M059J (cell line): ENCODE results near the gene KCNA5. TPM values are rescaled to one million over a fixed set of nuclear protein-coding genes. Genes with fewer than 3 reads are reported as not detected.

Experiments
- DNase-seq: peaks from one replicate; pipeline ENCODE4 v3.0.0-alpha.2; 2012; ENCODE audit warnings: low read depth
- total RNA-seq: library from RNA; depleted of rRNA; stranded (reverse); fragments of >200 nt; shearing (Covaris generic); gene quantifications from 2 replicates; pipeline ENCODE4 v1.2.3, GENCODE V29; 2014

Gene KCNA5
- total RNA-seq, 1 experiment from 2014 or later = not detected

DNA sequence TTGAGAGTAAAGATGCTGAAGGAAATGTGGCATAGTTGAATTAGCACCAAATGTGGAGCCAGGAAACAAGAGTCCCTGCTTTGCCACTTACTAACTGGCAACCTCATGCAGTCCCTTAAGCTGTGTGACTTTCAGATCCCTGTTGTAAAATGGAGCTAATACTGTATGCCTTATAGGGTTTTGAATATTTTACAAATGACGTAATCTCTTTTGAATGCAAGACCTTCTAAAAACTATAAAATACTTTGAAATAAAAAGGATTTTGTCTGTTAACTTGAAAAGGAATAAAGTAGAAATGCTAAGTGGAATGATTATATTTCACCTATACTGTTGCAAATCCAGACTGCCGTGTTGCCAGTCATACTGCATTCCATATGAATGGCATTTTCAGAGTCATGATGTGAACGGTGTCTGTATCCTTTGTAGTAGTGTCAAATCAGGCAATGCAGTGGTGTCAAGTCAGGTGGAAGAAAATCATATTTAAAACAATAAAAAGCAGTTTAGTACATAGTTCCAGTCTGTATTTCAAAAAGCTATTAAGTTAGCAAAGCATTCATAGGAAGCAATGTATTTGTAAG, 21.3 kb downstream of the KCNA5 start:
- no peak for DNase-seq

DNA sequence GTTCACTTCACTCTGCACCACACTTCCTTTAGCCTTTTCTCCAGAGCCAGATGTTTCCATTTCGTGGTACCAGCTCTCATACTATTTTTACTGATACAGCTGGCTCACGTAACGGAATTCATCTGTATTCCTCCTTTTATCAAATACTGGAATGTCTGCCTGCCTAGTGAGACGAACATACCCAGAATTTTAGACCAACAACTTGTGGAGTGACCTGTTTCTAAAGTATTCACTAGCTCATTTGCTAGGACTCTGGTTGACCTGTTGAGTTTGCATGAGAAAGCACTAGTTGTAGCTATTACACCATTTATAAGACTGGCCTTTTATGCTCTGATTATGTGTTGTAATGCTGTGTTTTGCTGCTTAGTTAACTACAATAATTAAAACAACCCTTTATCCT, 22.6 kb downstream of the KCNA5 start:
- DNase-seq = no peak

DNA sequence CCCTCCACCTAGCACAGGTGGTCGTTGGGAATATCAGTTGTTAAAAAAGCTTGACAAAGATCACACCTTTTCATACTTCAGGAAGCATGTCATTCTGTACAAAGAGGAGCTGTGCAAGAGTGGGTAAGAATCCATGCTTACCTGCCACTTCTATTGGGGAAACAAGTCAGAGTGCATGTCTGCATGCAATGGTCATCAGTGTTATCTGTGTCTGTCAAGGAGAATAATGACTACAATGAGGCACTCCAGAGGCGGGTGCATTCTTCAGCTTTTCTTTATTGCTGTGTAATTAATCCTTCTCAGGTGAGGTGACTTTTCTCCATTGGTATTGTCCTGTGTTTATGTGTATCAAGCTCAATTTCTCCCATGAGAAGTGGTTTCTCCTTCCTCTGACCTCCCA, 24.4 kb downstream of the KCNA5 start:
- no peak for DNase-seq

DNA sequence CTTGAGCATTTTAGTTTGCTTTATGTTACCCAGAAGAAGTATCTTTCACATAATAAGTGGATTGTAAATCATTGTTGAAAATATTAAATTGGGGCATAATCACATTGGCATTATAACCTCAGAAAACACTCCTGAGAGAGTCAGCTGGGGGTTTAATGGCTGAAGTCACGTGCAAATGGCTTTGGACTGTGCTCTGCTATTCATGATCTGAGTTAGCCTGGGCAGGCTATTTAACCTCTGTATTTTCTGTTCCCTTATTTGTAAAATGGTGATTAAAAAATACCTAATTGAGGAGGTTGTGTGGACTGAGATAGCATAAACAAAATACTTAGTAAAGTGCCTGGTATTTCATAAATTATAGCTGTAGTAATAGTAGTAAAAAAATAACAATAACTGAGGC, 24.9 kb downstream of the KCNA5 start:
- no peak for DNase-seq

DNA sequence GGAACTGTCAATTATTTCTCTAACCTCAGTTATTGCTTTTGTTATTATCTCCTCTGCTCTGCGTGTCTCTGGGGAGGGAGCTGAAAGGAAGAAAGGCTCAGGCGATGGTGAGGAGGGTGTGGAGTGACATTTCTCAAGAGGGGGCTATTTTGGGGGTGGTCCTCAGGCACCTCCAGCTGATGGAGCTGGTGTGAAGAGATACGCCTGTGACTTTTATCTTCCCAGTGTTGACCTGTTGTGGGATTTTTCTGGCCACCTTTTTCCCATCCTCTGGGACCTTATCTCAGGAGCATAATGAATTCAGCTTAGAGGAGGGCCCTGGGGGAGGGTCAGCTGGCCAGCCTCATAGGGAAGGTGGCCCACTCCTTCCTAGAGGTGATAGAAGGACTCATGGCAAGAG, 26.4 kb downstream of the KCNA5 start:
- no peak for DNase-seq

DNA sequence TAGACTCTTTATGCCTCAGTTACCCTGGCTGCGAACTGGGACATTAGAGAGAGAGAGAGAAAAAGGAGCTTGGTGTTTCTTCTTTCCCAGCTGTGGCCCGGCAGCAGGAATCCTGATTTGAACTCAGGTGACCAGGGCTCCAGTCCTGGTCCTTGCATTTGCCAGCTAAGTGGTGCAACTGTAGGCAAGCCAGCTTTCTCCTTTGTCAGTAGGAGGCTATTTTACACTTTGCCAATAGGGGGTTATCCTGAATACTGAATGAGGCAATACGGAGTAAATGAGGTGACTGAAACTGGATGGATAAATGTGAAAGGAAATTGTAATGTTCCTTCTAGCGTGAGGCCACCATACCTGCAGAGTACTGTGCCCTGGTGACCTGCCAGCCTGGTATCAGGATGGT, 27.8 kb downstream of the KCNA5 start:
- DNase-seq = no peak

DNA sequence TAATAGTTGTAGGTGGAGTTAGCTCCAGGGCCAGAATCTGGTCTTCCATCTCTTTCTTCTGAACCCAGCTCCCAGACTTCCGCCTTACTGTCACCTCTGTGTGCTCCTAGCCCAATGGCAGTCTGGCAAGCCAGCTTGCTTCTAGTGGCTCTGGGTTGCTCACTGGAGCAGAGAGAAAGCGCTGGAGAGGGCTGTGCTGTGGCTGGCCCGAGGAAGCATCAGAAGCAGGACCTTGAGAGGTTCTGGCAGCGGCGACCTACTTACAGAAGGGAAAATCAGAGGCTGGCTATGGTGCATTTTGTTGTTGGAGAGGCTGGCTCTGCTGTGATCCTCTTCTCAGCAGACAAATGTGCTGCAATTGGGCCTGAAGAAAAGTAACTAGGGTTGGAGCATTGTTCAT, 28.6 kb downstream of the KCNA5 start:
- no peak for DNase-seq

DNA sequence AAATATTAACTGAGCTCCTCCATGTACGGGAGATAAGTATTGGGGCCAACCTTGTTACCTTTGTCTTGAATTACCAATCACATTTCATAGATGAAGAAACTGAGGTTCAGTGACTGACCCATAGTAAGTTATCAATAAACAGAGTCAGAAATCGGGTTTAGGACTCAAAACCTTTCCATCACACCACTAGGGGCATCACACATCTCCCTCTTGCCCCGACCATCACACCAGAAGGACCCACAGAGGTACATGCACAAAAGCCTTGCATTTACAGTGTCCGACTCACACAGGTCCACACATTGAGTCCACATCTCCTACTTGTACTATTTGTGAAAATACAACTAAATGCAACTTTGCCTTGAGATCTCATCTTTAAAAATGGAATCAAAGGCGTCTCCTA, 29.4 kb downstream of the KCNA5 start:
- no peak for DNase-seq

DNA sequence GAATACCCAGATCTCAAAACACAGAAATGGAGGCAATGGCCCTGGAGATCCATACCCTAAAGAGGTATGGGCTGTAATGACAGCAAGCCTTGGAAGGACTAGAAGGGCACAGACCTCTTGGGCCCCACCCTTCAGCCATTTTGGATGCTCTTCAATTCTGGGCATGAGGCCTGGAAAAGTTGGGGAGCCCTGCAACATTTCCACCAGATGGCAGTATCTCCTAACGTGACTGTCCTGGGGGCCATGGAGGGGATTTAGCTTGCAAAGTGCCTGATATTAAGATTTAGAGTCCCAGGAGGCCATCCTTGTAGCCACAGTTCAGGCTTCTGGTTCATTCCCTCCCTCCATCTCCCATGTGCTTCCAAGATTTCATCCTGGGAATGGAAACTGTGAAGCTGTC, 30.2 kb downstream of the KCNA5 start:
- peak; percentile 39 for DNase-seq

DNA sequence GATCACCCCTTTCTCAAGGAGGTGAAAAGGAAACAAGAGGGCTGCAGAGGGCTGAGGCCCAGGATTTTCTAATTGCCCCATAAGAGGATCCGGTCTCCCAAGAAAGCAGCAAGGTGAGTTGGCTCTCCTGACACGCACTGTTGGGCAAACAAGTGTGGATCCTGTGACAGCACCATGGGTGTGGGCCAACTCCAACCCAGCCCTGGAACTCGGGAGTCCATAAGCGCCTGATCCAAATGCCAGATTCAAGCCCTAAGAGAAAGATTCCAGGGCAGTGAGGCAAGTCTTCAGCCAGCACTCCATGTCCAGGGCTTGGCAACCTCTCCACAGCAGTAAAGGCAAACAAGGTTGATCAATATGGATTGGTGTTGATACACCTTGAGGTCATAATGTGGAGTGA, 33.1 kb downstream of the KCNA5 start:
- no peak for DNase-seq

DNA sequence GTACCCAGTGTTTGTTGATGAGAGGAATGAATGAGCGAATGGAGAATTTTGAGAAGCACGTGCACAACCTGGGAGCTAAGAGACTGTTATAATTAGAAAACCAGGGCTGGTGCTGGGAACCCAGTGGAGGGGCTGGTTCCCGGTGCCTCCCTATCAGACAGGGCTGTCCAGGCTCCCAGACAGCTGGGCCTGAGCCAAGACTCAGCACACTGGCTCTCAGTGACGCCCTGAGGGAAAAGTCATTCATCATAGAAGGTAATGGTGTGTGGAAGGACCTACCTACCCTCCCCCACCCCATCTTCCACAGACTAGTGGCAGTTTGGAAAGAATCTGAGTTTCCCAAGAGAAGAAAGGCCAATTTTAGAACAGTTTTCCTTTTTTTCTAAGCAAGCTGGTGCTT, 34.7 kb downstream of the KCNA5 start:
- DNase-seq = peak; percentile 78

DNA sequence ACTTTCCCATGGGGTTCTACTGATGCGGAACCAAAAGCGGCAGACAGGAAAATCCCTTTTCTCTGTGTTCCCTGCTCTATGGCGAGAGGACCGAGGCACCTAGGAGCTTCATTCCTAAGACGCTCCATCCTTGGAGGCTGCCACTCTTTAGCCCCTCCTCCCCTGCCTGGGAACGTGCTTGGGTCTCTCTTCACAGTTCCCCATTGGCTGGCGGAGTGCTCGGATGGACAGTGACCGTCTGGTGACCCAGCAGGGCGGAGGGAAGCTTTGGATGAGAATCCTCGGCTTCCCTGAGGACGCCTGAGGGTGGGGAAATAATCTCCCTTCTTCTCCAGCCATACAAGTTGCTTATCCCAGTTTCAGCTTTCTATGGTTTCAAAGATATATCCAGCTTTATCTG, 37.3 kb downstream of the KCNA5 start:
- no peak for DNase-seq

DNA sequence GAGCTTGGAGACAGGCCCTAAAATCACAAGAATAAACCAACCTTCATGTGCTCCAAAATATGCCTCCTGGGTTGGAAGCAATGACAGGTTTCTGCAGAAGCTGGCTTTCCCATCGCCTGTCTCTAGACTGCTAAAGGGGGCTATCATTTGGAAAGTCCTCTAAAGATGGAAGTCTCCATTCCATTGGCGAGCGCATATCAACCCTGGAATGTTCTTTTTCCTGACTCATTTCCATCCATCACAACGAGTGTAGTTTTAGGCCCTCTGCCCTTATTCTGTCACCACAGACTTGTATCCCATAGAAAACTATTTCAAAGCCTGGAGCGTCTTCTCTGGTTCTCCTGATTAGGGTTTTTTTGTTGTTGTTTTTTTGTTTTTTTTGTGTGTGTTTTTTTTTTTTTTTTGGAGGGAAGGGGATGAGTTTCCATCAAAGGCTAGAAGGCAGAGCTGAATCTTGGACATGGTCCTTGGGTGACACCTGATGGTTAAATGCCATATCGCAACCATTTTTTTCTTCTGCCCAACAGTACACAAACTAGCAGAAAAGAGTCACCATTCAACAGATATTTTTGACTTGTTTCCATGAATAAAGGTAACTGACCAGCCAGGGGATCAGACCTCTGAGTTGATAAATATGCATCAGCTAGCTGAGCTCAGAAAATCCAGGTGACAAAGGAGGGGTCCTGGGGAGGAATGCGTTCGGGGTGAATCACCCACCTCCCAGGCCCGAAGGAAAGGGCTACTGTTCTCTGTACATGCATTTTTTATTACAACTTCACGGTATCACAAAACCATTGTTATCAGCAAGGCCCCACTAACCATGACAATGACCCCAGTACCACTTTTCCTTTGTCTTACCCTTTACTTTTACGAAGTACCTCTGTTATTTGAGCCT, 40.5 kb downstream of the KCNA5 start:
- peak; percentile 58 for DNase-seq

DNA sequence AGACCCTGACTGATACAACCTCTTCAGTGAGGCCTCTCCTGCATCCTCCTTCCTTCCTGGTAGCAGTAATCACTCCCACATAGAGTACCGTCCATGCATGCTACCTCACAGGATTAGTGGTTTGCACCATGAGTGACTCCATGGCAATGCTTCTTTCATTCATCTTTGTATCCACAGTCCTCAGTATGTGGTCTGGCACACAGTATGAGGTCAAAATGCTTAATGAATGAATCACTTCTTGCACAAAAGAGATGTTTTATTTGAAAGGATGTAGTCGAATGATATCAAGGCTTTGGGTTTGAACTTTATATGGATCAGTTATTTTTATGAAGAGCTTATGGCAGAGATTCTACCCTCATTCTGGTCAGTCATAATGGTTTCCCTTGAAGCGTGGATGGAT, 42.2 kb downstream of the KCNA5 start:
- peak; percentile 97 for DNase-seq

DNA sequence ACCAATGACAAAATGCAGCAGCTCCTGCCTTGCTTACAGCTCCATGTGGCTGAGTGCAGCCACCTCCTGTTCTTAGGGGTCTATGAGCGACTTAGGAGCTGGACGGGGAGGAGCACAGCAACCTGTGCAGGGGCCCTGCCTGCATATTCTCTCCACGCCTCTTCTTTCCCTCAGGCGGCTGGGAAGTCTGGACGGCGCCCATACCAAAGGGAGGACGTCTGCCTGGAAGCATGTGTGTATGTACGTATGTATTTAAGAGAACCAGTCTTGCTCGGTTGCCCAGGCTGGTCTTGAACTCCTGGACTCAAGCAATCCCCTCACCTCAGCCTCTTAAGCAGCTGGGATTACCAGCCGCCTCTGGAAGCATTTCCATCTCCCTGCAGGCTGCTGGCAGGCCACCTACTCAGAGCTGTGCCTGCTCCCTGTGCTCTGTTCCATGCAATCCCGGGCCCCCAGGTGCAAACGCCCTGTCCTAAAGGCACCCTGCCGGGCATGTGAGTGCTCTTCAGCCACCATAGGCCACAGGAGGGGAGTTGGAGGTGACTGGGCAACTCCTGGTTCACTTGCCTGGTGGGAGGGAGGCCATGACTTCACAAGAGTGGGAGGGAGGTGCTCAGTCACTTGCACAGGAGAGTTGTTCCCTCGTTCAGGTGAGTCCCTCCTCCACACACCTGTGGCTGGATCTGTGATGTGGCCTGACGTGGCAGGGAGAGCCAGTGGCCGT, 44.3 kb downstream of the KCNA5 start:
- DNase-seq = no peak

DNA sequence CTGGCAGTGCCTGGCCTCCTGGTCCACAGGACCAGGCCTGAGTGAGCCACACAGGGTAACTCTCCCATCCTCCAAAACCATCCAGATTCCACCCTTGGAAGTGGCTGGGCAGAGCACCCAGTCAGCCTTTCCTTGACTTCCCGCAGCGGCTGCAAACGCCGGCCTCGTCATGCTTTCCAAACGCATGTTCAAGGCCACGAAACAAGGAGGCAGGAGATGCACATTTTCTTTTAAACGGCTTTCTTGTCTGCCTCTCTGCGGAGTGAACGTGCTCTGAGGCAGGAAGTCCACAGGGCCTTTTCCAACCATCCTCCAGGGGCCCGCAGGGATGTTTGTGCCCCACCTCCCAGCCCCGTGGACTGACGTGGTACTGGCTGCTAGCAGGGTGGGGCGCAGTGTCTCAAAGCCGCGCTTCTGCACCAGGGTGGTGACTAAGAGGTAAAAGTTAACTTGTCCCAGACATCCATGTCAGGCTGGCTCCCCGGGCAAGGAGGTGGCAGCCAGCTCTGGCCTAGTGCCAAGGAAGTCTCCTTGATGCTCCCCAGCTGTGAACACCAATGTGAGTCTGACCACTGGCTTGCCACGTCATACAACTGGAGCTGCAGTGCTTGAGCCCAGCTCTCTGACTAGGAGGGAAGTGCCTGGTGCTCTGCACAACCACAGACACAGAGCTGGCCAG, 45.0 kb downstream of the KCNA5 start:
- peak; percentile 99 for DNase-seq

DNA sequence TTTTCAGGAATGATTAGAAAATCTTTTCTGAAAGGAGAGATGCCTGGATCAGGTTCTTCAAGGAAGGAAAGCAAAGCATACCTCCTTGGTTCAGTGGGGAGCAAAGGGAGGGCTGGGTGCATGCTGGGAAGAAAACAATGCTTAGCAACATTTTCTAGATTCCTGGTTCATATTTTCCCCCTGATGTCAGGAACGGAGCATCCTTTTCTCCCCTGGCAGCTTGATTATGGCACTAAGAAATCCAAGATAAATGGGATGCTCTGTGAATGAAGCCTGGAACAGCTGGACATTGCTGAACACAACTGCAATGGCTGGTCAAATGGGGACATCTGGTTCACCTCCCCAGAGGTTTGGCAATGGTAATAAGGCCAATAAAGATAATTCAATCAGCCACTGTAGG, 50.9 kb downstream of the KCNA5 start:
- no peak for DNase-seq

DNA sequence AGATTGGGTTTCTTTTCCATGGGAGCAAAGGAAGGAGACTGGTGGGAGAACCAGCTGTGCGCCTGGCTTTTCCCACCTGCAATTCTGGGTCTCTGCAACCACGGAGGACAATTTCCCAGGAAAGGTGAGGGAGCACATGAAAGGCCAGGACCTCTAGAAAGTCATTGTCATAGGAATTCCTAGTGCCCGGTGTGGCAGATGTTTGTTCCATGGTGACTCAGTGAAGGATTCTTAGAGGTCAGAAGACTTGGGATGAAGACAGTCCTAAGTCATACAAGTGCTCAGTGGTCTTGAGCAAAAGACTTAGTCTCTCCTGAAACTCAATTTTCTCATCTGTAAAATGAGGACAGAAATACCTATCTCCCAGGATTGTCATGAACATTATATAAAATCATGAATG, 51.3 kb downstream of the KCNA5 start:
- no peak for DNase-seq
